ENCODE measurements around the gene EYA2. TPM values are rescaled to one million over a fixed set of nuclear protein-coding genes. Genes with fewer than 3 reads are reported as not detected.

Gene EYA2
- total RNA-seq, 4 donors from 2014 or later = 9.7 to 22.1 (median 14.3) TPM

DNA sequence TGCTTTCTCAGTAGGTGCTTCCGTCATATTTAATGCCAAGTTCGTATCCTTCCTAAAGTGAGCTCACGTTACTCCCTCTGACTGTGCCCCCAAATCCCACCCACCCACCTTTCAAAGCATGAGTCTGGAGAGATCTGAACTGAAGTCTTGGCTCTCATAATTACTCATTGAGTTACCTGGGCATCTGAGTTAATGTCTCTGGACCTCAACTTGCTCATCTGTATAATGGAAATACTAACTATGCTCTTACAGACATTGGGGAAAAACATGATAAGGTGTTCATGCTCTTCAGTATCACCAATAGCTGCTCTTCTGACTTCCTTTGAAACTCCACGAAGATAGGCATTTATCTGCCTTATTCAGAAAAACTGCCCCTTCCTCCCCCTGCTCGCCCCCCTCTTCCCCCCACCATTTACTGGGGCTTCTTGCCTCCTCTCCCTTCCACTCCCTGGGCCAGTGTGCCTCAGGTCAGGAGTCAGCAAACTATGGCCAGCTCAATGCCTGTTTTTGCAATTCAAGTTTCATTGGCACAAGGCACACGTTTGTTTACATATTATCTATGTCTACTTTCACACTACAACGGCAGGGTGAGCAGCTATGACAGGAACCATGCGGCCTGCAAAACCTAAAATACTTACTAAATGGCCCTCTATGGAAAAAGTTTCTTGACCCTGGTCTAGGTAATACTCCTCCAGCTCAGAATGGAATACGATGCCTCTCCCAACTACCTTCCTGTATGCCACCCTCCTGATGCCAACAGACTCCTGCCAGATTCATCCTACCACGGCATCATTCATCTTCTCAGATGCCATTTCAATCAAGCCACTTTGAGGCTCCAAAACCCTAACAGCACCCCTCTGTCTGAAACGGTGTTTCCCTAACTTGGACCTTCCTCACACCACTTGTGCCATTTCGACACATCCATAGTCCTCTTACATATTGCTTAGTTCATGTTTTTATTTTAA lies 323.1 kb downstream of the EYA2 start:
- no peak overlapping the region for H3K27ac ChIP-seq
- DNase-seq = no peak

DNA sequence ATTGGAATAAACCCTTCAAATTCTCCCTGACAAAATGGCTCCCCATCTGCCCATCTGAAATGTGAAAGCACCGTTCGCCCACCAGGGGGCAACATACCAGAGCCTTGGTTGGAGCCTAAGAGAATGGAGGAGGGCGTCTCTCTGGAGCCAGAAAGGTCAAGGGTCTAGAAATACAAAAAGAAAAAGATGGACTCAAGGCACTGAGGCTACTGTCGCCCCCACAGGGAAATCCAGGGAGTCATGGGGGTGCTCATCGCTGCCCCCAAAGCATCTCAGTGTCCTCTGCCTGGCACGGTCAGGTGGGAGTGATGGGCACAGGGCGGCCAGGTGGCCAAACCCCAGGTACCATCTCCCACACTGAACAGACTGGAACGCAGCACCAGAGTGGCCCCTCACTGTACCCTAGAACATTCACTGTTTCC lies 325.5 kb downstream of the EYA2 start:
- Histone ChIP-seq H3K4me3 (no peak overlapping the region), H3K27ac (no peak overlapping the region), H3K27me3 (no peaks in the 10 kb centered on the region), H3K9me3 (no peaks in the 10 kb centered on the region), H3K4me1 (no peaks in the 10 kb centered on the region), H3K36me3 (peaks cover 22 to 100% (median 29%) of the 10 kb centered on the region in 3 donors)
- no peak for DNase-seq
- intact Hi-C loops (cut with DNase I) = no loop called here
- TF ChIP-seq, protein P1, sequence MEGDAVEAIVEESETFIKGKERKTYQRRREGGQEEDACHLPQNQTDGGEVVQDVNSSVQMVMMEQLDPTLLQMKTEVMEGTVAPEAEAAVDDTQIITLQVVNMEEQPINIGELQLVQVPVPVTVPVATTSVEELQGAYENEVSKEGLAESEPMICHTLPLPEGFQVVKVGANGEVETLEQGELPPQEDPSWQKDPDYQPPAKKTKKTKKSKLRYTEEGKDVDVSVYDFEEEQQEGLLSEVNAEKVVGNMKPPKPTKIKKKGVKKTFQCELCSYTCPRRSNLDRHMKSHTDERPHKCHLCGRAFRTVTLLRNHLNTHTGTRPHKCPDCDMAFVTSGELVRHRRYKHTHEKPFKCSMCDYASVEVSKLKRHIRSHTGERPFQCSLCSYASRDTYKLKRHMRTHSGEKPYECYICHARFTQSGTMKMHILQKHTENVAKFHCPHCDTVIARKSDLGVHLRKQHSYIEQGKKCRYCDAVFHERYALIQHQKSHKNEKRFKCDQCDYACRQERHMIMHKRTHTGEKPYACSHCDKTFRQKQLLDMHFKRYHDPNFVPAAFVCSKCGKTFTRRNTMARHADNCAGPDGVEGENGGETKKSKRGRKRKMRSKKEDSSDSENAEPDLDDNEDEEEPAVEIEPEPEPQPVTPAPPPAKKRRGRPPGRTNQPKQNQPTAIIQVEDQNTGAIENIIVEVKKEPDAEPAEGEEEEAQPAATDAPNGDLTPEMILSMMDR (IDR thresholded peaks at IDR 0.05) = peak in 5 of 6 experiments; percentile 18 to 49 (median 40)
- TF ChIP-seq POLR2A (IDR thresholded peaks at IDR 0.05) = no peak
- WGBS, 2 donors = 95 to 97% methylated on average over 5 to 7 of the region's 8 CpGs

More for the DNA sequence above, 323.1 kb downstream of the EYA2 start:
- TF ChIP-seq POLR2A (IDR thresholded peaks at IDR 0.05) = no peak
- TF ChIP-seq, protein P1 (IDR thresholded peaks at IDR 0.05) = no peak
- H3K9me3 ChIP-seq = no peaks in the 10 kb centered on the region
- H3K4me1 ChIP-seq = no peaks in the 10 kb centered on the region
- intact Hi-C loops (cut with DNase I) = no loop called here
- H3K27me3 ChIP-seq = no peaks in the 10 kb centered on the region
- 87 to 91% methylated on average over 12 of the region's 12 CpGs for WGBS, 2 donors
- no peak overlapping the region for H3K4me3 ChIP-seq
- peaks cover 18 to 100% (median 25%) of the 10 kb centered on the region in 3 donors for H3K36me3 ChIP-seq

DNA sequence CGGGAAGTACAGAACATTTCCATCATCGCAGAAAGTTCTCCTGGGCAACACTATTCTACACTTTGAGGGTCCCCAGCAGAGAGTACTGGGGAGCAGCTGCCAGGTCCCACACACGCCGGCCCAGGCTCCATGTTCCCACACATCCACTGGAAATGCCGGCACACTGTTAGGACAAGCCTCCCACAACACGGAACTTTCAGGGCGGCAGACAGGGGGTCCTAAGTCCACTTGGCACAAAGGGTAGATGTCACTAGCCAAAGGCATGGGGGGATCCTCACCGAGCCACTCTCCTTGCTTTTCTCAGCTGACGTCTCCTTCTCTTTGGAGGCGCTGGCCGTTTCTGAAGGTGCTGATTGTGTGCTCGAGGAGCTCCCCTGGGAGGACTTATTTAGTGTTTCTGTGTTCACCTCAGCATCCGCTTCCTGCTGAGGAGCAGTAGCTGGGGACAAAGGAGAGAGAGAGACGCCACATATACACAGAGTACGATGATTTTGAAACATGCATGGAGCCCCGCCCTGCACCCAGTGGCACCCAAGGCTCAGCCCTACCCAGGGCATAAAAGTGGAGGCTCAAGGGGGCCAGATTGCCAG lies 326.5 kb downstream of the EYA2 start:
- intact Hi-C loops (cut with DNase I) = no loop called here
- Histone ChIP-seq H3K9me3 (no peaks in the 10 kb centered on the region), H3K27ac (no peak overlapping the region), H3K4me3 (no peak overlapping the region), H3K27me3 (no peaks in the 10 kb centered on the region), H3K36me3 (peaks cover 18 to 100% (median 25%) of the 10 kb centered on the region in 3 donors), H3K4me1 (no peaks in the 10 kb centered on the region)
- TF ChIP-seq, protein P1 (IDR thresholded peaks at IDR 0.05) = no peak
- no peak for TF ChIP-seq POLR2A (IDR thresholded peaks at IDR 0.05)
- DNase-seq = no peak
- WGBS, 2 donors = 76 to 88% methylated on average over 11 to 16 of the region's 16 CpGs

- peaks cover 24 to 100% (median 33%) of the 10 kb centered on the region in 3 donors for H3K36me3 ChIP-seq
- DNase-seq = no peak
- TF ChIP-seq, protein P1 (IDR thresholded peaks at IDR 0.05) = no peak
- H3K4me1 ChIP-seq = no peaks in the 10 kb centered on the region
- H3K27me3 ChIP-seq = no peaks in the 10 kb centered on the region
- WGBS, 2 donors = 92% methylated on average over 8 to 12 of the region's 12 CpGs
- no peak overlapping the region for H3K4me3 ChIP-seq
- intact Hi-C loops (cut with DNase I) = no loop called here
- no peaks in the 10 kb centered on the region for H3K9me3 ChIP-seq
- no peak overlapping the region for H3K27ac ChIP-seq
Observed at GRCh38 chr20:47222468-47223119, 328.0 kb downstream of the EYA2 start.
